Gastrocnemius medialis (tissue), 4 donors: Measurements from ENCODE around the gene OMP. TPM values are rescaled to one million over a fixed set of nuclear protein-coding genes. Genes with fewer than 3 reads are reported as not detected.

ENCODE experiments used
- ATAC-seq, 2 donors: fragments of 150-250 bp; one replicate each; pipeline ENCODE4 v1.9.1; 2016
- DNase-seq, 2 donors: peaks; one replicate each; pipeline ENCODE4 v3.0.0-alpha.2; 2019
- H3K27ac ChIP-seq, 4 donors: fragments of 200-600 bp; sonication (generic); 1 replicate in 1 of 4; 2 replicates in 3 of 4; pipeline ENCODE4 v1.5.1; 2016 to 2018; ENCODE audit warnings: mild to moderate bottlenecking in 2 of 4, moderate library complexity in 1 of 4
- H3K27me3 ChIP-seq, 3 donors: fragments of 200-600 bp; sonication (generic) in 2 of 3; 1 replicate in 1 of 3; 2 replicates in 2 of 3; pipeline versions ENCODE4 v1.5.1 to v1.6.0; 2016 to 2019; ENCODE audit warnings: mild to moderate bottlenecking in 1 of 3, moderate library complexity in 1 of 3
- H3K36me3 ChIP-seq, 2 donors: fragments of 200-600 bp; sonication (generic) in 1 of 2; one replicate each; pipeline ENCODE4 v1.5.1; 2017 to 2018
- H3K4me1 ChIP-seq, 2 donors: fragments of 200-600 bp; sonication (generic) in 1 of 2; one replicate each; pipeline ENCODE4 v1.5.1; 2016 to 2017; ENCODE audit warnings: mild to moderate bottlenecking in 2 of 2
- H3K4me3 ChIP-seq, 4 donors: fragments of 200-600 bp; sonication (generic) in 3 of 4; 1 replicate in 1 of 4; 2 replicates in 3 of 4; pipeline ENCODE4 v1.5.1; 2016 to 2019; ENCODE audit warnings: mild to moderate bottlenecking in 2 of 4
- H3K9me3 ChIP-seq, 3 donors: fragments of 200-600 bp; sonication (generic) in 2 of 3; 1 replicate in 1 of 3; 2 replicates in 2 of 3; pipeline ENCODE4 v1.5.1; 2016 to 2019
- CTCF ChIP-seq, 5 experiments: fragments of 450-650 bp in 3 of 5; fragments of 200-600 bp in 2 of 5; sonication (generic) in 2 of 5; IDR thresholded peaks in 4 of 5; conservative IDR thresholded peaks in 1 of 5; 1 replicate in 4 of 5; 2 replicates in 1 of 5; pipeline ENCODE4 v1.5.1; 2016 to 2019; ENCODE audit warnings: antibody characterized with exemption in 5 of 5, mild to moderate bottlenecking in 3 of 5, moderate library complexity in 3 of 5
- POLR2A ChIP-seq, 2 donors: fragments of 450-650 bp; IDR thresholded peaks; one replicate each; pipeline ENCODE4 v1.6.1; 2017; ENCODE audit warnings: antibody characterized with exemption in 2 of 2, mild to moderate bottlenecking in 2 of 2, moderate library complexity in 2 of 2
- in situ Hi-C, 4 donors: fragments of 200-750 bp; cut with MboI; loops; one replicate each; pipeline versions ENCODE4 v1.15.0 to v1.8.0; 2017; ENCODE audit warnings: low sequenced_read_pairs in 4 of 4
- intact Hi-C: fragments of 100-400 bp; cut with DNase I; formaldehyde crosslinking; loops from one replicate; pipeline ENCODE4 v1.15.1; 2023; ENCODE audit warnings: low total_unique reads
- total RNA-seq, 4 donors: library from RNA; depleted of rRNA; stranded (reverse); fragments of >200 nt; gene quantifications; one replicate each; pipeline versions ENCODE4 v1.1.0 to v1.2.3, GENCODE V29; 2016

Gene OMP
- total RNA-seq, 4 donors from 2014 or later = not detected

GRCh38 chr11:77081381-77081851 is 21.2 kb upstream of the OMP start:
- in situ Hi-C loops (no loop called here), intact Hi-C loops (no loop called here)
- Histone ChIP-seq H3K4me3 (no peak overlapping the region), H3K9me3 (no peaks in the 10 kb centered on the region), H3K27me3 (no peaks in the 10 kb centered on the region), H3K4me1 (peaks cover 5% of the 10 kb centered on the region in 2 donors), H3K27ac (no peak overlapping the region), H3K36me3 (no peaks in the 10 kb centered on the region)
- TF ChIP-seq POLR2A (IDR thresholded peaks at IDR 0.05) (no peak), CTCF (IDR thresholded peaks at IDR 0.05 in 4 of 5, conservative IDR thresholded peaks at IDR 0.05 in 1 of 5) (no peak)
- ATAC-seq (no peak), DNase-seq (peak in 1 of 2 donors; percentile 6)

- peaks cover 5% of the 10 kb centered on the region in 2 donors for H3K4me1 ChIP-seq
- H3K36me3 ChIP-seq = no peaks in the 10 kb centered on the region
- no peaks in the 10 kb centered on the region for H3K27me3 ChIP-seq
- no peaks in the 10 kb centered on the region for H3K9me3 ChIP-seq
- peak overlapping the region in 1 of 4 donors; percentile 5 for H3K4me3 ChIP-seq
- in situ Hi-C loops = no loop called here
- DNase-seq (peak in 1 of 2 donors; percentile 6), ATAC-seq (no peak)
- H3K27ac ChIP-seq = peak overlapping the region; percentile 12 to 68 (median 56)
- TF ChIP-seq POLR2A (IDR thresholded peaks at IDR 0.05) (no peak), CTCF (IDR thresholded peaks at IDR 0.05 in 4 of 5, conservative IDR thresholded peaks at IDR 0.05 in 1 of 5) (no peak)
- intact Hi-C loops = no loop called here
These were observed 20.4 kb upstream of the OMP start for GRCh38 chr11:77081976-77082836.

GRCh38 chr11:77082838-77083565 is 19.6 kb upstream of the OMP start:
- in situ Hi-C loops = no loop called here
- intact Hi-C loops = no loop called here
- Histone ChIP-seq H3K36me3 (no peaks in the 10 kb centered on the region), H3K27me3 (no peaks in the 10 kb centered on the region), H3K27ac (peak overlapping the region; percentile 12 to 68 (median 56)), H3K4me3 (peak overlapping the region in 1 of 4 donors; percentile 5), H3K9me3 (no peaks in the 10 kb centered on the region), H3K4me1 (peaks cover 5% of the 10 kb centered on the region in 2 donors)
- DNase-seq = peak; percentile 5 to 46
- TF ChIP-seq CTCF (IDR thresholded peaks at IDR 0.05 in 4 of 5, conservative IDR thresholded peaks at IDR 0.05 in 1 of 5) = no peak
- no peak for TF ChIP-seq POLR2A (IDR thresholded peaks at IDR 0.05)
- no peak for ATAC-seq

GRCh38 chr11:77083566-77084245 is 18.9 kb upstream of the OMP start:
- in situ Hi-C loops = no loop called here
- intact Hi-C loops = no loop called here
- no peak for TF ChIP-seq CTCF (IDR thresholded peaks at IDR 0.05 in 4 of 5, conservative IDR thresholded peaks at IDR 0.05 in 1 of 5)
- no peak for TF ChIP-seq POLR2A (IDR thresholded peaks at IDR 0.05)
- no peak overlapping the region for H3K4me3 ChIP-seq
- H3K27me3 ChIP-seq = no peaks in the 10 kb centered on the region
- H3K4me1 ChIP-seq = peaks cover 5% of the 10 kb centered on the region in 2 donors
- no peaks in the 10 kb centered on the region for H3K36me3 ChIP-seq
- no peaks in the 10 kb centered on the region for H3K9me3 ChIP-seq
- peak; percentile 0 to 8 for DNase-seq
- no peak for ATAC-seq
- H3K27ac ChIP-seq = no peak overlapping the region
